GM18867 (cell line): ENCODE results near the gene FAM120A.
"Not testable (repeated sequence)": the region's sequence is repeated elsewhere in the genome, so short reads cannot be mapped to it uniquely, and the experiment has no call there.

Experiments used
- ATAC-seq: cut with Tn5 transposase; IDR thresholded peaks from one replicate; pipeline ENCODE4 v1.9.1; 2021; ENCODE audit warnings: mild to moderate bottlenecking, moderate library complexity; ENCODE audit not compliant: unreplicated experiment

The FAM120A gene

GRCh38 chr9:93450945-93451815, at the start of gene FAM120A:
Gene FAM120A, plus strand, starts transcription at chr9:93451685. Its CDS starts 231 bp downstream, at chr9:93451916.
- ATAC-seq = peak; percentile 62

- ATAC-seq = no peak
Observed at GRCh38 chr9:93406371-93406770, 45.1 kb upstream of the FAM120A start.

GRCh38 chr9:93413530-93413929, 38.0 kb upstream of the FAM120A start:
- ATAC-seq = no peak

- no peak for ATAC-seq
Observed at GRCh38 chr9:93415176-93415690, 36.3 kb upstream of the FAM120A start.

GRCh38 chr9:93416530-93417235, 34.8 kb upstream of the FAM120A start:
- ATAC-seq = no peak

GRCh38 chr9:93417538-93417937, 33.9 kb upstream of the FAM120A start:
- no peak for ATAC-seq

GRCh38 chr9:93419023-93419422, 32.5 kb upstream of the FAM120A start:
- no peak for ATAC-seq

- ATAC-seq = no peak
Observed at GRCh38 chr9:93422977-93423616, 28.4 kb upstream of the FAM120A start.

GRCh38 chr9:93427655-93428379, 23.7 kb upstream of the FAM120A start:
- ATAC-seq = no peak

- no peak for ATAC-seq
Observed at GRCh38 chr9:93431539-93432105, 19.9 kb upstream of the FAM120A start.

GRCh38 chr9:93432964-93433363, 18.5 kb upstream of the FAM120A start:
- no peak for ATAC-seq

GRCh38 chr9:93434056-93434455, 17.4 kb upstream of the FAM120A start:
- ATAC-seq = no peak

- ATAC-seq = no peak
Observed at GRCh38 chr9:93435386-93435785, 16.1 kb upstream of the FAM120A start.

- ATAC-seq = no peak
Observed at GRCh38 chr9:93436218-93436617, 15.3 kb upstream of the FAM120A start.

- ATAC-seq = no peak
Observed at GRCh38 chr9:93436655-93437407, 14.7 kb upstream of the FAM120A start.

GRCh38 chr9:93437996-93438395, 13.5 kb upstream of the FAM120A start:
- ATAC-seq = no peak

GRCh38 chr9:93439301-93439700, 12.2 kb upstream of the FAM120A start:
- ATAC-seq = not testable (repeated sequence)

- ATAC-seq = no peak
Observed at GRCh38 chr9:93440896-93441580, 10.4 kb upstream of the FAM120A start.

- ATAC-seq = no peak
Observed at GRCh38 chr9:93446073-93446472, 5.4 kb upstream of the FAM120A start.
